Activated T-helper 1 cell treated with anti-CD3 and anti-CD28 coated beads, Interleukin-12 subunit alpha, Interleukin-12 subunit beta, Interleukin-2, Interleukin-4 antibody, amounts not matched to agents 30 ng/mL and 10 ng/mL and 1 ng/mL, durations not matched to agents 14 hours and 24 hours and 36 hours (primary cell): ENCODE results near the gene FAM117A. TPM values are rescaled to one million over a fixed set of nuclear protein-coding genes. Genes with fewer than 3 reads are reported as not detected.
"Not testable (repeated sequence)": the region's sequence is repeated elsewhere in the genome, so short reads cannot be mapped to it uniquely, and the experiment has no call there.

Experiments
- DNase-seq: peaks from one replicate; pipeline ENCODE4 v3.0.0; 2021; ENCODE audit warnings: low spot score
- H3K27ac Mint-ChIP-seq: one replicate; pipeline ENCODE4 v1.8.0; 2021; ENCODE audit warnings: mild to moderate bottlenecking, mixed read lengths
- H3K27me3 Mint-ChIP-seq: one replicate; pipeline ENCODE4 v1.8.0; 2022; ENCODE audit warnings: mild to moderate bottlenecking, moderate library complexity, mixed read lengths; ENCODE audit not compliant: insufficient read depth
- H3K36me3 Mint-ChIP-seq: one replicate; pipeline ENCODE4 v1.8.0; 2021; ENCODE audit warnings: low read depth, mixed read lengths
- H3K4me1 Mint-ChIP-seq: one replicate; pipeline ENCODE4 v1.8.0; 2021; ENCODE audit warnings: low read depth, mixed read lengths
- H3K4me3 Mint-ChIP-seq: one replicate; pipeline ENCODE4 v1.8.0; 2021; ENCODE audit warnings: mild to moderate bottlenecking, moderate library complexity, mixed read lengths
- H3K9me3 Mint-ChIP-seq: one replicate; pipeline ENCODE4 v1.8.0; 2021; ENCODE audit warnings: mixed read lengths
- intact Hi-C: fragments of 100-400 bp; cut with micrococcal nuclease; formaldehyde crosslinking; loops from one replicate; pipeline ENCODE4 v1.15.1; 2024
- total RNA-seq: library from RNA; stranded (reverse); gene quantifications from 2 replicates; pipeline ENCODE4 v1.2.3, GENCODE V29; 2022

The FAM117A gene
- total RNA-seq, 1 donor from 2014 or later = 13.9 TPM

DNA sequence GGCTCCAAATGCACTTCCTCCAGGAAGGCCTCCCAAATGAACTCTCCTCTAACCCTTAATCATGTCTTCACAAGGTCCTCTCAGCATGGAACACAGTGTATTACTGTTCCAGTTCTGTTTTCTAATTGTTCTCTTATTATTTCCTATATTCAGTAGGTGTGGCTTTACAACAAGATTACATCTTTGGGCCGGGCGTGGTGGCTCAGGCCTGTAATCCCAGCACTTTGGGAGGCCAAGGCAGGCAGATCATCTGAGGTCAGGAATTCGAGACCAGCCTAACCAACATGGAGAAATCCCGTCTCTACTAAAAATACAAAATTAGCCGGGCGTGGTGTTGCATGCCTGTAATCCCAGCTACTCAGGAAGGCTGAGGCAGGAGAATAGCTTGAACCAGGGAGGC, 90.3 kb downstream of the FAM117A start:
- Mint-ChIP-seq H3K4me1 (peaks cover 41% of the 10 kb centered on the region), H3K36me3 (peaks cover 20% of the 10 kb centered on the region)
- intact Hi-C loops, DNase-seq, H3K4me3 Mint-ChIP-seq, H3K27ac Mint-ChIP-seq, H3K27me3 Mint-ChIP-seq, H3K9me3 Mint-ChIP-seq: not testable (repeated sequence)

DNA sequence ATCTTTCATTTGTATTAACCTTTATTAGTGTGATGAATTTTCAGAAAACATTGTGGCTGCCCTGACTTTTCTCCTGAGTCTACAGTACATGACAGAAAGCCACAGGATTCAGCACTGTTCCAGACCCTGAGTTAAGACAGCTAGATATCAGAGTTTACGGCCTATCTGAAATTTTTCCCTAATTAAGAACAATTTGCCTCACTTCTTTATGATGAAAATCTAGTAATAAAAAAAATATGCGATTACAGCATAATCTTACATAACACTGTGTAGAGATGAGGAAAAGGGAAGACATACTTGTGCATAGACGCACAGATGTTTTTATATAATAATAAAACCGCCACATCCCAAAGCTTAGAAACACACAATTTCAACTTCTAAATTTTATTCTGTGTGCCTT, 93.3 kb downstream of the FAM117A start:
- no peak overlapping the region for H3K27ac Mint-ChIP-seq
- DNase-seq = no peak
- no peak overlapping the region for H3K4me3 Mint-ChIP-seq
- no peaks in the 10 kb centered on the region for H3K27me3 Mint-ChIP-seq
- H3K36me3 Mint-ChIP-seq = peaks cover 16% of the 10 kb centered on the region
- intact Hi-C loops = no loop called here
- H3K9me3 Mint-ChIP-seq = no peaks in the 10 kb centered on the region
- peaks cover 30% of the 10 kb centered on the region for H3K4me1 Mint-ChIP-seq

GRCh38 chr17:49670002-49670401, 93.9 kb downstream of the FAM117A start:
- intact Hi-C loops = no loop called here

DNA sequence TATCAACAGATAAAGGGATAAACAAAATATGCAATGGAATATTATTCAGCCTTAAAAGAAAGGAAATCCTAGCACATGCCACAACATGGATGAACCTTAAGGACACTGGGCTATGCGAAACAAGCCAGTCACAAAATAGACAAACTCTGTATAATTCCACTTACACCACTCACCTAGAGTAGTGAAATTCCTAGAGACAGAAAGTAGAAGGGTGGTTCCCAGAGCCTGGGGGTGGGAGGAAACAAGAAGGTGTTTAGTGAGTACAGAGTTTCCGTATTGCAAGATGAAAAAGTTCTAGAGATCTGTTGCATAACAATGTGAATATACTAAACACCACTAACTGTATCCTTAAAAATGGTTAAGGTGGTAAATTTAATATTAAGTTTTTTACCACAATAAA, 96.1 kb downstream of the FAM117A start:
- no peaks in the 10 kb centered on the region for H3K27me3 Mint-ChIP-seq

More at GRCh38 chr17:49670002-49670401, 93.9 kb downstream of the FAM117A start:
- Mint-ChIP-seq H3K4me3 (no peak overlapping the region), H3K4me1 (peaks cover 24% of the 10 kb centered on the region), H3K9me3 (no peaks in the 10 kb centered on the region), H3K36me3 (peaks cover 10% of the 10 kb centered on the region), H3K27me3 (no peaks in the 10 kb centered on the region), H3K27ac (no peak overlapping the region)
- no peak for DNase-seq

DNA sequence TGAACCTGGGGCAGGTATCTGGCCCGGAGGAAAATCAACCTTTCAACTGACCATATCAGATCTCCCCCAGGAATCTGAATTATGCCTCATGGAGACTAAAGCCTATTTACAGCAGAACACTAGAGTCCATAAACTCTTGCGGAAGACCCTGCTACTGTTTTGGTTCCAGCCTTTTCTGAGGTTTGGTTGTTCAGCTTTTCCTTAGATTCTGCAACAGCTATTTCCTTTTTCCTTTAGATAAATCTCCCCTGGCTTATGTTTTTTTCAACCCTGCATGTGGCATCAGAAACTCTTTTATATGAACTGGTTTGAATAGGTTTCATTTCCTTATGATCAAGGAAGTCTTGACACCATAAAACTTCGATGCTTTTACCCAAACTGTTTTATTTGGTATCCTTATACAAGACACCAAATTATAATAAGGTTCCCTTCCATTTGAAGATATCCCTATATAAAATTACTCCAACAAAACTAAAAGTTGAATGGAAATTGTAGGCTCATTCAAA, 99.2 kb downstream of the FAM117A start:
- H3K36me3 Mint-ChIP-seq = peaks cover 16% of the 10 kb centered on the region
- H3K27me3 Mint-ChIP-seq = no peaks in the 10 kb centered on the region
- intact Hi-C loops = no loop called here
- no peak overlapping the region for H3K27ac Mint-ChIP-seq
- DNase-seq = no peak
- no peak overlapping the region for H3K4me3 Mint-ChIP-seq
- no peaks in the 10 kb centered on the region for H3K9me3 Mint-ChIP-seq
- peaks cover 25% of the 10 kb centered on the region for H3K4me1 Mint-ChIP-seq

More for the DNA sequence above, 96.1 kb downstream of the FAM117A start:
- no peaks in the 10 kb centered on the region for H3K9me3 Mint-ChIP-seq
- H3K27ac Mint-ChIP-seq = no peak overlapping the region
- no peak overlapping the region for H3K4me3 Mint-ChIP-seq
- intact Hi-C loops = no loop called here
- DNase-seq = no peak
- peaks cover 8% of the 10 kb centered on the region for H3K36me3 Mint-ChIP-seq
- peaks cover 19% of the 10 kb centered on the region for H3K4me1 Mint-ChIP-seq

Other genes starting within 250 kb of the FAM117A start
- gene NXPH3, start 188.3 kb downstream of the FAM117A start, total RNA-seq = not detected in 2 replicates
- gene SPOP, start 86.0 kb downstream of the FAM117A start, total RNA-seq = 58.3 and 61.9 TPM in 2 replicates
- 71.6 and 75.4 TPM in 2 replicates for gene SLC35B1, start 56.2 kb downstream of the FAM117A start, total RNA-seq
- 68.5 and 71.1 TPM in 2 replicates for gene KAT7, start 24.6 kb upstream of the FAM117A start, total RNA-seq
- not detected in 2 replicates for gene TAC4, start 83.9 kb upstream of the FAM117A start, total RNA-seq
- 0.20 TPM in 1 of 2 replicates, not detected in the other for gene DLX4, start 205.1 kb upstream of the FAM117A start, total RNA-seq
- gene DLX3, start 231.1 kb upstream of the FAM117A start, total RNA-seq = not detected in 2 replicates